ENCODE results near the gene RAD51B. TPM values are rescaled to one million over a fixed set of nuclear protein-coding genes. Genes with fewer than 3 reads are reported as not detected.

The RAD51B gene
- polyA plus RNA-seq, 1 experiment: 6.6 TPM

- H3K4me3 ChIP-seq (ENCODE audit: low read depth, low read length): no peak overlapping the region
- H3K27ac ChIP-seq (ENCODE audit: low read depth, low read length): no peak overlapping the region
- TF ChIP-seq CTCF (IDR thresholded peaks at IDR 0.05; ENCODE audit: low read depth, low read length): no peak
- no peaks in the 10 kb centered on the region for H3K9me3 ChIP-seq (ENCODE audit: control insufficient read depth, insufficient read depth, low read length)
- DNase-seq (ENCODE audit: low read depth, low spot score): no peak
- POLR2A ChIA-PET: interaction anchor here (0.7 kb wide), 1 partner anchor 912 kb away, joined by 4 read pairs; no protein-coding TSS in a partner anchor
- CTCF ChIA-PET: interaction anchor here (0.5 to 4.2 kb wide), 18 partner anchors 9 to 1351 kb away, joined by 3 to 32 read pairs (median 4); no protein-coding TSS in a partner anchor
- H3K27me3 ChIP-seq (ENCODE audit: control insufficient read depth, insufficient read depth, low read length): no peaks in the 10 kb centered on the region
Measured at GRCh38 chr14:67882986-67883555, 63.5 kb downstream of the RAD51B start.

- CTCF ChIA-PET: interaction anchor here (0.6 to 4.2 kb wide), 7 partner anchors 9 to 961 kb away, joined by 4 to 32 read pairs (median 8); no protein-coding TSS in a partner anchor
- peak; percentile 28 for TF ChIP-seq CTCF (IDR thresholded peaks at IDR 0.05; ENCODE audit: low read depth, low read length)
Measured at GRCh38 chr14:67883717-67884116, 64.1 kb downstream of the RAD51B start.

GRCh38 chr14:67886191-67886590 lies 66.6 kb downstream of the RAD51B start:
- POLR2A ChIA-PET: no interaction called here
- Histone ChIP-seq H3K27ac (ENCODE audit: low read depth, low read length) (no peak overlapping the region), H3K4me3 (ENCODE audit: low read depth, low read length) (no peak overlapping the region), H3K9me3 (ENCODE audit: control insufficient read depth, insufficient read depth, low read length) (no peaks in the 10 kb centered on the region), H3K27me3 (ENCODE audit: control insufficient read depth, insufficient read depth, low read length) (no peaks in the 10 kb centered on the region)
- CTCF ChIA-PET: interaction anchor here (1.4 to 2.3 kb wide), 2 partner anchors 930 to 958 kb away, joined by 7 to 13 read pairs; no protein-coding TSS in a partner anchor
- DNase-seq (ENCODE audit: low read depth, low spot score): no peak
- TF ChIP-seq CTCF (IDR thresholded peaks at IDR 0.05; ENCODE audit: low read depth, low read length): no peak

More at GRCh38 chr14:67883717-67884116, 64.1 kb downstream of the RAD51B start:
- H3K9me3 ChIP-seq (ENCODE audit: control insufficient read depth, insufficient read depth, low read length): no peaks in the 10 kb centered on the region
- H3K27ac ChIP-seq (ENCODE audit: low read depth, low read length): no peak overlapping the region
- no peak overlapping the region for H3K4me3 ChIP-seq (ENCODE audit: low read depth, low read length)
- DNase-seq (ENCODE audit: low read depth, low spot score): no peak
- POLR2A ChIA-PET: no interaction called here
- no peaks in the 10 kb centered on the region for H3K27me3 ChIP-seq (ENCODE audit: control insufficient read depth, insufficient read depth, low read length)

- Histone ChIP-seq H3K27me3 (ENCODE audit: control insufficient read depth, insufficient read depth, low read length) (no peaks in the 10 kb centered on the region), H3K9me3 (ENCODE audit: control insufficient read depth, insufficient read depth, low read length) (no peaks in the 10 kb centered on the region), H3K27ac (ENCODE audit: low read depth, low read length) (no peak overlapping the region), H3K4me3 (ENCODE audit: low read depth, low read length) (no peak overlapping the region)
- ChIA-PET POLR2A (no interaction called here), CTCF (no interaction called here)
- no peak for TF ChIP-seq CTCF (IDR thresholded peaks at IDR 0.05; ENCODE audit: low read depth, low read length)
- DNase-seq (ENCODE audit: low read depth, low spot score): no peak
Measured at GRCh38 chr14:67887478-67887877, 67.9 kb downstream of the RAD51B start.

GRCh38 chr14:67889455-67889854 lies 69.9 kb downstream of the RAD51B start:
- no peak for DNase-seq (ENCODE audit: low read depth, low spot score)
- ChIA-PET POLR2A (no interaction called here), CTCF (no interaction called here)
- H3K27ac ChIP-seq (ENCODE audit: low read depth, low read length): no peak overlapping the region
- H3K4me3 ChIP-seq (ENCODE audit: low read depth, low read length): no peak overlapping the region
- no peaks in the 10 kb centered on the region for H3K27me3 ChIP-seq (ENCODE audit: control insufficient read depth, insufficient read depth, low read length)
- TF ChIP-seq CTCF (IDR thresholded peaks at IDR 0.05; ENCODE audit: low read depth, low read length): no peak
- no peaks in the 10 kb centered on the region for H3K9me3 ChIP-seq (ENCODE audit: control insufficient read depth, insufficient read depth, low read length)

All from AG04450 (cell line).